T follicular helper cell (primary cell): ENCODE measurements around the gene OLA1.

Experiments used
- DNase-seq: peaks from one replicate; pipeline ENCODE4 v3.0.0-alpha.2; 2020; ENCODE audit warnings: low read depth

Gene OLA1

DNA sequence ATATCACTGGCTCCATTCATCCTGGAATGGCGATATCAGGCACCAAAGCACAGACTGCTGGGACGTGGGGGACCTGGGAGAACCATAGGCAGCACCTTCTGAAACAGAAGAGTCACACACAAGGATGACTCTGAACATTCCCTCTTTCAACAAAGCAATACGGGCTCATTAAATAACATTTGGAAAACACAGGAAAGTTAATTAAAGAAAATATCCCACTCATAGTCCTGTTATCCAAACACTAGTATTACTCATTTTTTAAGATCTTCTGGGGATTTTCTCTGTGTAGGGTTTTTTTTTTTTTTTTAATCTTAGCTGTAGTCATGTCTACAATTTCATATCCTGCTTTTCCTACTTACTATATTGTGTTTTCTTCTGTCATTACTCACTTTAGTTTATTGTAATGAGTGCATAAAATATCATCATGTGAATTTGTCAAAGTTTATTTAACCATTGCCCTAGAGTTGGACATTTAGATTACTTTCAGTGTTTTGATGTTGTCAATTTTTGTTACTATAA is 213.2 kb downstream of the OLA1 start:
- no peak for DNase-seq

DNA sequence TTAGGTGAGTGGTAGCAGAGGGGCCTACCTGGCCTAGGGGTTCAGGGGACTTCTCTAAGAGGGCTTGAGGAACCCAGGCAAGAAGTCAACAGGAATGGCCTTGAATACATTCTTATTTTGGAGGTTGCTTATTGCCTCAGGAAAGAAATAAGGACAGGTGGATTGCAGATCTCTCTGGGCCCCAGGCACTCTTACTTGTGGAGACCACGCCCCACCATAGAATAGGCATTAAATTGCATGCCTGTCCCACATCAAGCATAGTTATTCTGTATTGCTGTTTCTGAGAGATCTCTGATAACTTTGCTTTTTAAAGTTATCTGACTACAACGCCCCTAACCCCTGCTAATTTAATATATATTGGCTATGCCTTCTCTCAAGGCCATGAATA is 215.2 kb downstream of the OLA1 start:
- no peak for DNase-seq

GRCh38 chr2:174031226-174031625 is 217.1 kb downstream of the OLA1 start:
- no peak for DNase-seq

GRCh38 chr2:174028935-174029334 is 219.4 kb downstream of the OLA1 start:
- DNase-seq, result no peak

- no peak for DNase-seq
Measured at GRCh38 chr2:174027956-174028355, 220.4 kb downstream of the OLA1 start.

GRCh38 chr2:174026122-174026845 is 222.0 kb downstream of the OLA1 start:
- no peak for DNase-seq

DNA sequence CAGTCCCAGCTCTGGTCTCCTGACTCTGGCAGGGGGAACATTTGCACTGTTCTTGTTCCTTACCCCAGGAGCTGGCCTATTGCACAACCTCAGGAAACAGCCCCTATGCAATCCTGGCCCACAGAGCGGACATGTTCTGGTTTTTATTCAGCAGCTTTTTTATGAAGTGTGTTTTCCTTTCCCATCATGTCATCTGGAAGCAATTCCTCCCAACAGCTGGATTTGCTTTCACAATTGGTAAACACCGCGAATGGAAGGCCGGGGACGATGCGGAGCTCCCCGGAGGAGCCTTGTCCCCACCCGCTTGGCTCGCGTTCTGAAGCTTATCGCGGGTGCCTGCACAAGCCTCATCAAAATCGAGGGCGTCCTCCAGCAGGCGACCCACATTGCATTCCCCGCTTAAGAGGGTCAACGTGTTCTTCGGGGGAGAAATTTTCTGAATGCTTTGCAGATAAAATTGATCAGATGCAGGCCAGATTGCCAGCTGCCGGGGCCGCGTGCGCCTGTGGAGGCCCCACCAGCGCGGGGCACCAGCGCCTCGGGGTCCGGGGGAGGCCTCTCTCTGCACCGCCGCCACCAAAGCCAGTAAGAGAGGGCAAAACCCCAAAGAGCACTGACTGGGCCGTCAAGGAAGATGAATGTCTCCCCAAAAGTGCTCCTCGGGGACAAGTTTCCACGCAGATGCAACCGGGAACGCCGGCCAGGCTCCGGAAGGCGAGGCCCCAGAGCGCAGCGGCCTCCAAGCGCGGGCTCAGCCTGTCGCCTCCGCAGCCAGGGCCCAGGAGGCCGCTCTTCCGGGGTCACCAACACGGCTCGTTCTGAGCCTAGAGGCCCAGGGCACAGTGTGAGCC is 222.8 kb downstream of the OLA1 start:
- DNase-seq, result no peak

- no peak for DNase-seq
Measured at GRCh38 chr2:174024524-174025270, 223.6 kb downstream of the OLA1 start.

- DNase-seq, result no peak
Measured at GRCh38 chr2:174023591-174024523, 224.5 kb downstream of the OLA1 start.
